ENCODE measurements around the gene INPP4A.

INPP4A gene

DNA sequence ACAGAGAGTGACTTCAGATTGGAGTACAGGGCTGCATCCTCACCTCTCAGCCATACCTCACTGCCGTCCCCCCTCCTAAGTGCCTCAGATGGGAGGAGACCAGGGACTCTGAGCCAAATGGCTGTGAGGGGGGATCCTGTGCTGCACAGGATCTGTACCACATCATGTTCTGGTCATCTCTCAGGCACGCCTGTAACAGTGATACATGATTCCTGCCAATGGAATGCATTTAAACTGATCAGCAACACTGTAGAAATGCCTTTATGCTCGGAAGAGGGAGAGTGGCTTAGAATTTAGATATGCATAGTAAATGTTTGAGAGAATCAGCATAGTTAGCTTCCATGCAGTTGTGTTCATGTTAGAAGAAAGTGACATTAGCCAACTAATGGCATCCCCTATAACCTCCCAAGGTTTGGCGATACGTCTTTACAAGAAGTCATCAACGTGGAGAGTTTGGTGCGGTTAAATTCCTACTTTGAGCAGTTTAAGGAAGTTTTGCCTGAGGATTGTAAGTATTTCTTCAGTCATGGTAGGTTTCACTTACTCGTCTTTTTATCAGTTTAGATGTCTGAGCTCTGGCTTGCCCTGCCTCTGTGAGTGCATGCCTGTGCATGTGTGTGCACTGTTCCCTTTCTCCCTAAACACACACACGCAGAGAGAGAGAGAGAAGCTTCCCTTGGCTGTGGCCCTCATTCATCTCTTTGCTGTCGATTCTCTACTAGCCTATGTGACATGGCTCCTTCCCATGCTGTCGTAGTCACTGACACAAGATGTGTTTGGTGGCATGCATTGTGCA, 123.7 kb downstream of the INPP4A start:
- H3K4me3 ChIP-seq (ENCODE audit: low read length) = no peak overlapping the region
- no peak for DNase-seq (ENCODE audit: low read depth, low spot score)

- DNase-seq (ENCODE audit: low read depth, low spot score) = no peak
- no peak overlapping the region for H3K4me3 ChIP-seq (ENCODE audit: low read length)
Observed at GRCh38 chr2:98569197-98569793, 124.6 kb downstream of the INPP4A start.

- DNase-seq (ENCODE audit: low read depth, low spot score) = no peak
- H3K4me3 ChIP-seq (ENCODE audit: low read length) = no peak overlapping the region
Observed at GRCh38 chr2:98569915-98570314, 125.3 kb downstream of the INPP4A start.

GRCh38 chr2:98570356-98570755, 125.7 kb downstream of the INPP4A start:
- H3K4me3 ChIP-seq (ENCODE audit: low read length) = no peak overlapping the region
- DNase-seq (ENCODE audit: low read depth, low spot score) = no peak

DNA sequence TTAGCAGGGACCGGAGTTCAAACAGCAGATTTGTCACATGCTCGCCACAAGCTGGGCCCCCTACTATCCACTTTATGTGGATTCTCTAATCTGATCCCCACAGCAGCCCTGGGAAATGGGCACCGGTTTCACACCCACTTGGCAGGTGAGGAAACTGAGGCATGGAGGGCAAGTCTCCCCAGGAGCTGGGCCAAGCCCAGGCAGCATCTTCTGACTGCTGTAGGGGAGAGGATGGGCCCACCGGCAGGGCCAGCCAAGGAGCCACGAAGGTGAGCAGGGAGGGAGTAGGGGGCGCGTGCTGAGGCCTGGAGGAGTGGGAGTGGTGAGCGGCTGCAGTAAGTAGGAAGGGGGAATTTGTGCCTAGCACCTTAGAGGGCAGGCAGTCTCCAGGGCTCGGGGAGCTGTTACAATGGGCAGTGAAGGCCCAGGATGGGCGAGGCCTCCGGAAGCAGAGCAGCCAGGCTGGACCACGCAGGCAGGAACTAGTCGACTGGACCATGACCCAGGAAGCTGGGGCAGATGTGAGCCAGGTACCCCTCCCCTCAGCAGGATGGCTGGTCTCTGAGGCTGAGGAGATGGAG, 126.6 kb downstream of the INPP4A start:
- DNase-seq (ENCODE audit: low read depth, low spot score) = no peak
- no peak overlapping the region for H3K4me3 ChIP-seq (ENCODE audit: low read length)

DNA sequence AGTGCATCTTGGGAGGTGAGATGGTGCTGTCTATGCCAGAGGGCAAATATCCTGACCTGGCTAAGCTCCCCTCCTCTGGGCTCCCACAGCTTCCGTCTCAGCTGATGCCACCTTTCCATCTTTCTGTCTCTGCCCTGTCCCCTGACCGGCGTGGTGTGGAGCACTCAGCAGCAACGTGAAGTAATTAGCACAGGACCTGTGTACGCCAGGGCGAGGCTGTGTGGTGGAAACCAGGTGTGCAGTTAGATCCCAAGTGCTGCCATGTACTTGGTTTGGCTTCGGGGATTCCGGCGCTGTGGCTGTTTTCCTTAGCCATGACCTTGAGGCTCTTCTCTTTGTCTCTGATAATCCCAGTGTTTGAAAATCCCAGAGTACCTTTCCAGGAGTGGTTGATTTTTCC, 127.1 kb downstream of the INPP4A start:
- no peak for DNase-seq (ENCODE audit: low read depth, low spot score)
- no peak overlapping the region for H3K4me3 ChIP-seq (ENCODE audit: low read length)

GRCh38 chr2:98572211-98572610, 127.6 kb downstream of the INPP4A start:
- no peak for DNase-seq (ENCODE audit: low read depth, low spot score)
- no peak overlapping the region for H3K4me3 ChIP-seq (ENCODE audit: low read length)

DNA sequence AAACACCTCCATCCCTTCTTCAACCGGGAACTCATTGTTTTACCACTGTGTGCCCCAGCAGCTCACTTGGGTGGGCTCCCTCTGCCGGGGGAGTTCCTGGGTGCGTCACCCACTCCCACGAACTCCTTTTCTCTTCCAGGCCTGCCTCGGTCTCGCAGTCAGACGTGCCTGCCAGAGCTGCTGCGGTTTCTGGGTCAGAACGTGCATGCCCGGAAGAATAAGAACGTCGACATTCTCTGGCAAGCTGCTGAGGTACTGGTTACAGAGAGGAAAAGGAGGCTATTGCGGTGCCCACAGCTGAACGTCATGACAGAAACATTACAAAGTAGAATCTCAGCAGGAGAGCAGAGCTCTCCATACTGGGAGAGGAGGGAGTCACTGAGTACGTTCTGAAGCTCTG, 128.0 kb downstream of the INPP4A start:
- H3K4me3 ChIP-seq (ENCODE audit: low read length) = no peak overlapping the region

DNA sequence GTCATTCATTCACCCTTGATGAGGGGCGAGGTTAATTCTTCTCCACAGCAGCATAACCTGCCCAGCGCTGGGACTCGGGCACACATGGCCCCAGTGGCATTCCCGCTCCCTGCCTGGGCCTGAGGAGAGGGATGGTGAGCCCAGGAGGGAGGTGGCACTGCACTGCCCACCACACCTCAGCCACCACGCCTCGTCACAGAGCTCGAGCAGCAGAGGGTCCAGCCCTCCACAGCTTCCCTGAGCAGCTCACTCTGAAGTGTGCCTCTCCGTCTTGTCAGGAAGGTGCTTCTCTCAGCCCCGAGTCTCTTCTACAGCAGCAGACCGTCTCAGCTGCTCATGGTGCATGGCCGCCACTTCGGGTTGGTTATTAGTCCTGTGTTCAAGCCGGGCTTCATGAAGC, 128.8 kb downstream of the INPP4A start:
- no peak for DNase-seq (ENCODE audit: low read depth, low spot score)
- no peak overlapping the region for H3K4me3 ChIP-seq (ENCODE audit: low read length)

More for the DNA sequence above, 128.0 kb downstream of the INPP4A start:
- DNase-seq (ENCODE audit: low read depth, low spot score) = no peak

- no peak for DNase-seq (ENCODE audit: low read depth, low spot score)
- H3K4me3 ChIP-seq (ENCODE audit: low read length) = no peak overlapping the region
Observed at GRCh38 chr2:98576666-98577312, 132.1 kb downstream of the INPP4A start.

DNA sequence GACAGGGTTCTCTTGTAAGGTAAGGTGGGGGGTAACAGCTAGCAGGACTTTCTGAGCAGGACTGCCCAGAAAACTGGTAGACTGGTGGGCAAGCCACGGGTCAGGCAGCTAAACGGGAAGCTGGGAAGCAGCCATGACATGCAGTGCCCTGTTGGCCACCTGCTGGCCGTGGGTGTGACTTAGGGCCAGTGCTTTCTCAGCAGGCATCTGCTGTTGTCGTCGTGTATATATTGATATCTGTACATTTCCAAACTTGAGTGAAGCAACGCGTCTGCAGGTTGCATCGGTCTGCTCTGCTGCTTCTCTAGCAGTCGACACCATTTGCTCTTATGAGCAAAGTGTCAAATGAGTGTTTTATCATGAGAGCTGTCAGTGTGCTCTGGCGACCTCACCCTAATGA, 132.7 kb downstream of the INPP4A start:
- no peak for DNase-seq (ENCODE audit: low read depth, low spot score)
- no peak overlapping the region for H3K4me3 ChIP-seq (ENCODE audit: low read length)

DNA sequence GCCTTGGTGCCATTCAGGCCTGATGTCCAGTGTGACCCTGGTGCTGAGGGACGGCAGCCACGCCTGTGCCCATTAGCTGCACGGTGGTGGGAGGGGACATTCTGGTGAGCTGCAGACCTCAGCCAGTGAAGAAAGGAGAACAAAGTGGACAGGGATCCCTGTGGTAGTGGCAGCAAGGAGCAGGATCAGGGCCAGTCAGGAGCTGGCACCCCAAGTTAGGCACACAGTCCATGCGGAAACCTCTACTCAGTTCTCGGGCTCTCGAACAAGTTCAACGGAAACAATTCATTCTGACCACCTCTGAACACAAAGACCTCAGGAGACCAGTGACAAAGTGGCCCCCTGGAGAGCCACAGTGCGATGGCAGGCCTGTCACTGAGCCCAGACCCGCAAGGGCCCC, 133.6 kb downstream of the INPP4A start:
- no peak overlapping the region for H3K4me3 ChIP-seq (ENCODE audit: low read length)
- no peak for DNase-seq (ENCODE audit: low read depth, low spot score)

- no peak for DNase-seq (ENCODE audit: low read depth, low spot score)
- no peak overlapping the region for H3K4me3 ChIP-seq (ENCODE audit: low read length)
Observed at GRCh38 chr2:98579926-98580325, 135.3 kb downstream of the INPP4A start.

DNA sequence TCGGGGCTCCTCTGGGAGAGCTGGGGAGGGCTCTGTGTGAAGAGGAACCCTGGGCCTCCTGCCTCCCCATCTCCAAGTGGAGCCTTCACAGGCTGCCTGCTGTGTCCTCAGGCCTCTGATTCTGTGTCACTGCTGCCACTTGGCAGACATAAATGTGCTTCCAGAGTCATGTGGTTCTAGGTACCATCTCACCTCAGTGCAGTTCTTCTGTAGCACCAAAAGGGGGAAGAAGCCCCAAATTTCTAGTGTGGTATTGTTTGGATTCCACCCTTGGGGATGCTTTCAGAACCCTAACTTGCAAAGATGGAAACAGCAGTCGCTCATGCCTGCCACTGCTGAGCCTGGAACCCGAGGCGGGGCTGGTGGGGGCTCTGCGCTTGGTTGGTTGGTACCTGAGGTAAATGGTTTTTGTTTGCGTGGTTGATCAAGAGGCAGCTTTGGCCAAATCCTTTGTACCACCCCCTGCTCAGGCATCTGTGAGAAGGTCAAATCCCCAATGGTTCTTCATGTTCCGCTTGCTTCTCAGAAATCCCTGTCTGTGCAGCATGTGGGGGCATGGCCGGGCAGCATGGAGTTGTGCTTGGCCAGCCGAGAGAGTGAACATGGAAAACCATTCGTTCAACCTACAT, 136.1 kb downstream of the INPP4A start:
- H3K4me3 ChIP-seq (ENCODE audit: low read length) = no peak overlapping the region
- DNase-seq (ENCODE audit: low read depth, low spot score) = no peak

DNA sequence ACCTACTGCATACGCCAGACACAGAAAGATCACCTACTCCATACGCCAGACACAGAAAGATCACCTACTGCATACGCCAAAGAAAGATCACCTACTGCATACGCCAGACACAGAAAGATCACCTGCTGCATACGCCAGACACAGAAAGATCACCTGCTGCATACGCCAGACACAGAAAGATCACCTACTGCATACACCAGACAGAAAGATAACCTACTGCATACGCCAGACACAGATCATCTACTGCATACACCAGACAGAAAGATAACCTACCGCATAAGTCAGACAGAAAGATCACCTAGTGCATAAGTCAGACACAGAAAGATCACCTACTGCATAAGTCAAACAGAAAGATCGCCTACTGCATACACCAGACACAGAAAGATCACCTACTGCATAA, 137.9 kb downstream of the INPP4A start:
- DNase-seq (ENCODE audit: low read depth, low spot score) = no peak
- H3K4me3 ChIP-seq (ENCODE audit: low read length) = no peak overlapping the region

DNA sequence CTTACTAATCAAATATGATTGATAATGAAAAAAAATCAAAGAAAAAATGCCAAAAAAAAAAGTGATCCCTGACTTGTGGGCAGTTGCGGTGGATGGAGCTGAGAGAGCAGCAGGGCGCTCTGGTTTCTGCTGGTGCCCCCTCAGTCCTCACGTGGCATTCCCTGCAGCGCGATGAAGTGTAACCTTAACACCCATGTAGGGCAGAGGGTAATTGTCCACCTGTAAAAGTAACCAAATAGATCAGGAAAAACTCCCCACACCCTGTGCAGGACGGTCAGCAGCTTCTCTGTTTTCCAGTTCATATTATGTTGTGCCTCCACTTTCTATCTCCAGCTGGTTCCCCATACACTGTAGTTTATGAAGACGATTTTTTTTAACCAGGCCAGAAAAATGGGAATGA, 138.6 kb downstream of the INPP4A start:
- H3K4me3 ChIP-seq (ENCODE audit: low read length) = no peak overlapping the region
- no peak for DNase-seq (ENCODE audit: low read depth, low spot score)

- no peak for DNase-seq (ENCODE audit: low read depth, low spot score)
- H3K4me3 ChIP-seq (ENCODE audit: low read length) = no peak overlapping the region
Observed at GRCh38 chr2:98583816-98584618, 139.4 kb downstream of the INPP4A start.

DNA sequence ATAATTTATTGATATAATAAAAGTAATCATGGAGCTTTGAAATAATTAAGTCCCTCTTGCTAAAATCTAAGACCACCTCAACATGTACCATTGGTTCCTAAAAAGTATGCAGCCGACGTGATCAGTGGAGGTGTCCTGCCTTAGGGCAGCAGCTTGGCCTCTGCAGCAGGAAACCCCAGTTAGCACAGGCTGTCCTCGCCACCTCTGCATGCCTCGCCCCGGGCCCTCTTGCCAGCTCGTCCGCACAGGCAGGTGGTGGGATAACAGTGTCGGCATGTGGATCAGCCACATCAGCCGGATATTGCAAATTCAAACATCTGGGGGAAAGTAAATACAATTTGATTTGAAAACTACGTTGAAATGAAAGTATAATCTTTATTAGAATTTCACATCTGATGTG, 140.7 kb downstream of the INPP4A start:
- no peak for DNase-seq (ENCODE audit: low read depth, low spot score)
- H3K4me3 ChIP-seq (ENCODE audit: low read length) = no peak overlapping the region

DNA sequence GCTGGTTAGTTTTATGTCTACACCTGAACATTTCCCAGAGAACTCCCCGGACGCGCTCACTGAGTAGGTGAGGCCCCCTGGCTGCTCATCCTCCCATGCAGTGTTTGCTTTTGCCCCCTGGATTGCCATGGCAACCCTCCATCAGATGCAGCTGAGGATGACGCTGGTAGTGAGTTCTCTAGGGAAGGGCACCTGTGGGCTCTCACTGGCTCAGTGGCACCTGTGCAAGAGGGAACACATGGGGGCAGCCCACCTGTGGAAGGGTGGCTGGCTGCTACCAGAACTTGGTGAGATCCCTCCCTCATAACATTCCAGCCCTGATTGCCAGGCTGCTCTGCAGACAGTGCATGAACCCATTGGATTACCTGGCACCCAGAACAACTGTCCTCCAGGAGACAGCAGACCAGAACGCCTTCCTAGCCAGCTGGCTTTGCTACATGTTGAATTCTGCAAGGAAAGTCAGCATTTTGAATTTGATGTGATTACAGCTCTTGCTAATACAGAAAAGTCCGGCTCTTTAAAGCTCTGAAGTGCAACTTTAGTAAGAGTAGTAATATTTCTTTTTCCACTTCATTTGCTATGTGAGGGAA, 142.0 kb downstream of the INPP4A start:
- no peak overlapping the region for H3K4me3 ChIP-seq (ENCODE audit: low read length)
- DNase-seq (ENCODE audit: low read depth, low spot score) = no peak
